ENCODE measurements around the gene MINDY4.

The MINDY4 gene

GRCh38 chr7:30852308-30852684 is 81.1 kb downstream of the MINDY4 start:
- DNase-seq (ENCODE audit: low read depth, low spot score): no peak

- no peak for DNase-seq (ENCODE audit: low read depth, low spot score)
Measured at GRCh38 chr7:30852744-30853288, 81.6 kb downstream of the MINDY4 start.

GRCh38 chr7:30853576-30853975 is 82.4 kb downstream of the MINDY4 start:
- DNase-seq (ENCODE audit: low read depth, low spot score): no peak

GRCh38 chr7:30855936-30856335 is 84.7 kb downstream of the MINDY4 start:
- no peak for DNase-seq (ENCODE audit: low read depth, low spot score)

- DNase-seq (ENCODE audit: low read depth, low spot score): no peak
Measured at GRCh38 chr7:30858576-30858975, 87.4 kb downstream of the MINDY4 start.

GRCh38 chr7:30859202-30859939 is 88.2 kb downstream of the MINDY4 start:
- DNase-seq (ENCODE audit: low read depth, low spot score): no peak

GRCh38 chr7:30859940-30860496 is 88.8 kb downstream of the MINDY4 start:
- DNase-seq (ENCODE audit: low read depth, low spot score): no peak

GRCh38 chr7:30861612-30862011 is 90.4 kb downstream of the MINDY4 start:
- DNase-seq (ENCODE audit: low read depth, low spot score): no peak

GRCh38 chr7:30862995-30863705 is 91.9 kb downstream of the MINDY4 start:
- no peak for DNase-seq (ENCODE audit: low read depth, low spot score)

GRCh38 chr7:30863706-30864035 is 92.5 kb downstream of the MINDY4 start:
- DNase-seq (ENCODE audit: low read depth, low spot score): no peak

GRCh38 chr7:30864101-30864500 is 92.9 kb downstream of the MINDY4 start:
- no peak for DNase-seq (ENCODE audit: low read depth, low spot score)

- DNase-seq (ENCODE audit: low read depth, low spot score): no peak
Measured at GRCh38 chr7:30865076-30865475, 93.9 kb downstream of the MINDY4 start.

- DNase-seq (ENCODE audit: low read depth, low spot score): no peak
Measured at GRCh38 chr7:30865821-30866220, 94.6 kb downstream of the MINDY4 start.

- no peak for DNase-seq (ENCODE audit: low read depth, low spot score)
Measured at GRCh38 chr7:30866939-30867338, 95.7 kb downstream of the MINDY4 start.

- DNase-seq (ENCODE audit: low read depth, low spot score): no peak
Measured at GRCh38 chr7:30867483-30867882, 96.3 kb downstream of the MINDY4 start.

GRCh38 chr7:30869794-30870611 is 98.8 kb downstream of the MINDY4 start:
- DNase-seq (ENCODE audit: low read depth, low spot score): no peak

GRCh38 chr7:30870821-30871518 is 99.8 kb downstream of the MINDY4 start:
- no peak for DNase-seq (ENCODE audit: low read depth, low spot score)

GRCh38 chr7:30871655-30872054 is 100.4 kb downstream of the MINDY4 start:
- no peak for DNase-seq (ENCODE audit: low read depth, low spot score)

- DNase-seq (ENCODE audit: low read depth, low spot score): no peak
Measured at GRCh38 chr7:30873207-30873606, 102.0 kb downstream of the MINDY4 start.

- DNase-seq (ENCODE audit: low read depth, low spot score): no peak
Measured at GRCh38 chr7:30873656-30874055, 102.4 kb downstream of the MINDY4 start.

- DNase-seq (ENCODE audit: low read depth, low spot score): no peak
Measured at GRCh38 chr7:30874656-30875302, 103.6 kb downstream of the MINDY4 start.

All from activated CD4-positive, CD25-positive, alpha-beta regulatory T cell treated with anti-CD3 and anti-CD28 coated beads, Interleukin-2, amount 50 U/mL, for 16 hours (primary cell).